Naive thymus-derived CD4-positive, alpha-beta T cell (primary cell): ENCODE results near the gene BRPF1. TPM values are rescaled to one million over a fixed set of nuclear protein-coding genes. Genes with fewer than 3 reads are reported as not detected.
A peak's percentile ranks its signal among the peaks of the same experiment; 100 is the strongest.

Experiments
- ATAC-seq: fragments of 150-1000 bp; cut with Tn5 transposase; 2 replicates; pipeline ENCODE4 v1.10.0; 2021; ENCODE audit warnings: mild to moderate bottlenecking, moderate library complexity
- CTCF ChIA-PET: fragments of 350-600 bp; sonication (Branson Sonifier 250); formaldehyde crosslinking; loops from one replicate; lab custom pipeline; 2021; ENCODE audit warnings: antibody characterized with exemption; lab: Charles Lee
- POLR2A ChIA-PET: fragments of 350-600 bp; sonication (Branson Sonifier 250); formaldehyde crosslinking; loops from one replicate; lab custom pipeline; 2021; ENCODE audit warnings: antibody characterized with exemption, inconsistent platforms; lab: Charles Lee
- DNase-seq, 9 donors: peaks; one replicate each; pipeline versions ENCODE4 v3.0.0 to v3.0.0-alpha.2; 2020 to 2022; ENCODE audit warnings: mixed read lengths in 1 of 9
- H3K27ac ChIP-seq: one replicate; pipeline ENCODE4 v1.7.0; 2013; ENCODE audit warnings: mild to moderate bottlenecking, low read depth, low read length, moderate library complexity
- H3K27me3 ChIP-seq, 2 donors: one replicate each; pipeline ENCODE4 v1.7.0; 2013; ENCODE audit warnings: low read length in 2 of 2, mild to moderate bottlenecking in 2 of 2, moderate library complexity in 2 of 2; ENCODE audit not compliant: control insufficient read depth in 2 of 2, insufficient read depth in 2 of 2
- H3K36me3 ChIP-seq, 3 experiments: 1 replicate in 2 of 3; 2 replicates in 1 of 3; pipeline ENCODE4 v1.7.0; 2013; ENCODE audit warnings: low read length in 3 of 3, mild to moderate bottlenecking in 3 of 3, moderate library complexity in 1 of 3; ENCODE audit not compliant: insufficient read depth in 3 of 3, control insufficient read depth in 2 of 3
- H3K4me1 ChIP-seq, 2 donors: one replicate each; pipeline ENCODE4 v1.7.0; 2013; ENCODE audit warnings: low read length in 2 of 2, mild to moderate bottlenecking in 2 of 2, moderate library complexity in 1 of 2; ENCODE audit not compliant: control insufficient read depth in 2 of 2, insufficient read depth in 2 of 2
- H3K4me3 ChIP-seq: 2 replicates; pipeline ENCODE4 v1.7.0; 2013; ENCODE audit warnings: mild to moderate bottlenecking, low read length
- H3K9me3 ChIP-seq, 3 experiments: 1 replicate in 2 of 3; 2 replicates in 1 of 3; pipeline ENCODE4 v1.7.0; 2013; ENCODE audit warnings: low read length in 3 of 3; ENCODE audit not compliant: control insufficient read depth in 2 of 3
- H3K27ac Mint-ChIP-seq, 9 donors: one replicate each; pipeline ENCODE4 v1.8.0; 2020 to 2022; ENCODE audit warnings: mixed read lengths in 9 of 9, mild to moderate bottlenecking in 8 of 9, moderate library complexity in 5 of 9, inconsistent platforms in 2 of 9
- H3K27me3 Mint-ChIP-seq, 5 donors: one replicate each; pipeline ENCODE4 v1.8.0; 2021 to 2022; ENCODE audit warnings: mixed read lengths in 5 of 5, mild to moderate bottlenecking in 1 of 5
- H3K36me3 Mint-ChIP-seq, 5 donors: one replicate each; pipeline ENCODE4 v1.8.0; 2020 to 2022; ENCODE audit warnings: mixed read lengths in 5 of 5, mild to moderate bottlenecking in 3 of 5, inconsistent platforms in 1 of 5
- H3K4me1 Mint-ChIP-seq, 7 donors: one replicate each; pipeline ENCODE4 v1.8.0; 2020 to 2022; ENCODE audit warnings: mixed read lengths in 7 of 7, mild to moderate bottlenecking in 3 of 7, inconsistent platforms in 1 of 7
- H3K4me3 Mint-ChIP-seq, 10 donors: one replicate each; pipeline ENCODE4 v1.8.0; 2020 to 2022; ENCODE audit warnings: mild to moderate bottlenecking in 10 of 10, mixed read lengths in 10 of 10, moderate library complexity in 6 of 10, inconsistent platforms in 2 of 10
- H3K9me3 Mint-ChIP-seq, 11 donors: one replicate each; pipeline ENCODE4 v1.8.0; 2020 to 2022; ENCODE audit warnings: mixed read lengths in 11 of 11, mild to moderate bottlenecking in 4 of 11, inconsistent platforms in 1 of 11, moderate library complexity in 1 of 11
- intact Hi-C, 2 donors: fragments of 100-400 bp; cut with micrococcal nuclease; formaldehyde crosslinking; loops; one replicate each; pipeline ENCODE4 v1.15.1; 2023
- polyA plus RNA-seq, 2 donors: library from polyadenylated mRNA; unstranded; fragments of 300-500 nt; fragmentation: Illumina TruSeq; gene quantifications; one replicate each; pipeline ENCODE4 v1.2.3, GENCODE V29; 2021
- total RNA-seq, 6 experiments: library from RNA in 5 of 6; stranded (reverse) in 5 of 6; gene quantifications; 1 replicate in 5 of 6; 2 replicates in 1 of 6; pipeline ENCODE4 v1.2.3 and lab custom pipeline; 2021 to 2026

BRPF1 gene
- total and polyA plus RNA-seq, 7 experiments from 2014 or later, result 9.2 to 42.4 (median 33.1) TPM

DNA sequence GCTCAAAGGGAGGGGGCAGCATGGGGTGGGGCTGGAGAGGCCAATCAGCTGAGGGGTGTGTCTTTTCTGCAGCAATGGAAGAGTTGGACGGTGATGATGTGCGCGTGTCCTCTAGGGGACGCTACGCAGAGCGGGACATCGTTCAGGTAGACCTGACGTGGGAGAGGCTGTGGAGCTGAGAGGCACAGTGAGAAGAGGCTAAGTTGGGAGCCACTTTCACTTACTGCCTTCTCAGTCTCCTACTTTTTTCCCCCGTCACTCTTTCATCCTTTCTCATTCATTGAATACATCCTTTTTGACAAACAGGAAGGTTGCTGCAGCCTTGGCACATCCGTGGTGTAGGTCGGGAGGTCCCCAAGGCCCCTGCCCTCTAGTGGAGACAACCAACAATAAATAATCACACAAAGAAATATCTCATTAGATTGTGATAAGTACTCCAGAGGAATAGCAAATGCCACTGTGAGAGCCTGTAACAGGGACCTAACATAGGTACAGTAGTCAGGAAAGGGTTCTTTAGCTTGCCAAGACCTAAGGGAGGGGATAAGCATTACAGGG, 4.4 kb upstream of the BRPF1 start:
- Mint-ChIP-seq H3K36me3 (no peaks in the 10 kb centered on the region), H3K9me3 (peaks cover 0 to 2% (median 0%) of the 10 kb centered on the region in 11 donors), H3K4me1 (peaks cover 23 to 38% (median 34%) of the 10 kb centered on the region in 7 donors), H3K27me3 (peaks cover 0 to 7% (median 0%) of the 10 kb centered on the region in 5 donors), H3K4me3 (peak overlapping the region; percentile 10 to 81 (median 76)), H3K27ac (peak overlapping the region; percentile 47 to 90 (median 79))
- peaks cover 0 to 8% (median 0%) of the 10 kb centered on the region in 3 experiments for H3K36me3 ChIP-seq
- H3K4me1 ChIP-seq, result peaks cover 20 to 23% of the 10 kb centered on the region in 2 donors
- peak overlapping the region; percentile 36 for H3K4me3 ChIP-seq
- H3K27me3 ChIP-seq, result no peaks in the 10 kb centered on the region
- H3K27ac ChIP-seq, result peak overlapping the region; percentile 32
- intact Hi-C loops, result loop anchor here (1.0 to 2.0 kb wide), 6 partner anchors 9 to 374 kb away; partner anchors contain the start of gene MTMR14 (in 1 of the 2)
- ChIA-PET POLR2A (interaction anchor here (0.7 to 1.5 kb wide), 3 partner anchors 9 to 81 kb away, joined by 3 to 5 read pairs (median 4); partner anchors contain the start of gene ARPC4), CTCF (interaction anchor here (0.8 to 2.0 kb wide), 7 partner anchors 9 to 215 kb away, joined by 3 to 13 read pairs (median 4); partner anchors contain the start of gene OGG1)
- ATAC-seq (peak; percentile 33), DNase-seq (peak in 8 of 9 donors; percentile 41 to 79 (median 67))
- H3K9me3 ChIP-seq, result no peaks in the 10 kb centered on the region

- H3K27me3 ChIP-seq, result no peaks in the 10 kb centered on the region
- H3K36me3 ChIP-seq, result peaks cover 0 to 8% (median 0%) of the 10 kb centered on the region in 3 experiments
- Mint-ChIP-seq H3K9me3 (peaks cover 0 to 2% (median 0%) of the 10 kb centered on the region in 11 donors), H3K36me3 (no peaks in the 10 kb centered on the region), H3K27ac (peak overlapping the region in 7 of 9 donors; percentile 1 to 90 (median 81)), H3K4me1 (peaks cover 28 to 43% (median 39%) of the 10 kb centered on the region in 7 donors), H3K27me3 (peaks cover 0 to 2% (median 0%) of the 10 kb centered on the region in 5 donors), H3K4me3 (peak overlapping the region in 1 of 10 donors; percentile 76)
- H3K4me3 ChIP-seq, result no peak overlapping the region
- ChIA-PET POLR2A (interaction anchor here (0.7 to 1.5 kb wide), 3 partner anchors 10 to 81 kb away, joined by 3 to 5 read pairs (median 4); partner anchors contain the start of gene ARPC4), CTCF (interaction anchor here (0.6 to 2.0 kb wide), 8 partner anchors 9 to 214 kb away, joined by 3 to 13 read pairs (median 4); partner anchors contain the start of gene OGG1)
- no peak for ATAC-seq
- peaks cover 23 to 25% of the 10 kb centered on the region in 2 donors for H3K4me1 ChIP-seq
- H3K27ac ChIP-seq, result peak overlapping the region; percentile 32
- intact Hi-C loops, result loop anchor here (1.0 to 2.0 kb wide), 6 partner anchors 9 to 374 kb away; partner anchors contain the start of gene MTMR14 (in 1 of the 2)
- DNase-seq, result no peak
- no peaks in the 10 kb centered on the region for H3K9me3 ChIP-seq
Observed at GRCh38 chr3:9727743-9728142, 3.8 kb upstream of the BRPF1 start.

DNA sequence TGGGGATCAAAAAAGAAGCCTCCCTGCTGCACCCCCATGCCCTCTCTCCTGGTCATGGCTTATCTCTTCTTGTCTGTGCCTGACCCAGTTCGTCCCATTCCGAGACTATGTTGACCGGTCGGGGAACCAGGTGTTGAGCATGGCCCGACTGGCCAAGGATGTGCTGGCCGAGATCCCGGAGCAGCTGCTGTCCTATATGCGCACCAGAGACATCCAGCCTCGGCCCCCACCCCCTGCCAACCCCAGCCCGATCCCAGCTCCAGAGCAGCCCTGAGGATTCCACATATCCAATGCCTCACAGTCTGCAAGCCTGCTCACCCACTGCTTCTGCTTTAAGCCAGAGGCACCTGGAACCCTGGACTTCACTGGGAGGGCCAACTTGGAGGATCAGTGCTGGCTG, 2.1 kb upstream of the BRPF1 start:
- Histone ChIP-seq H3K27me3 (no peaks in the 10 kb centered on the region), H3K4me3 (no peak overlapping the region), H3K27ac (no peak overlapping the region), H3K4me1 (peaks cover 23 to 33% of the 10 kb centered on the region in 2 donors), H3K9me3 (no peaks in the 10 kb centered on the region), H3K36me3 (peaks cover 0 to 13% (median 0%) of the 10 kb centered on the region in 3 experiments)
- intact Hi-C loops, result no loop called here
- DNase-seq, result no peak
- peaks cover 0 to 2% (median 0%) of the 10 kb centered on the region in 5 donors for H3K36me3 Mint-ChIP-seq
- CTCF ChIA-PET, result interaction anchor here (1.2 kb wide), 1 partner anchor 12 kb away, joined by 4 read pairs; no protein-coding TSS in a partner anchor
- H3K27me3 Mint-ChIP-seq, result no peaks in the 10 kb centered on the region
- H3K9me3 Mint-ChIP-seq, result peaks cover 0 to 2% (median 0%) of the 10 kb centered on the region in 11 donors
- POLR2A ChIA-PET, result interaction anchor here (0.8 to 2.4 kb wide), 4 partner anchors 11 to 80 kb away, joined by 3 to 15 read pairs (median 4); partner anchors contain the start of genes ARPC4 and MTMR14
- peak overlapping the region in 2 of 10 donors; percentile 32 to 92 for H3K4me3 Mint-ChIP-seq
- peaks cover 43 to 60% (median 55%) of the 10 kb centered on the region in 7 donors for H3K4me1 Mint-ChIP-seq
- ATAC-seq, result no peak
- H3K27ac Mint-ChIP-seq, result peak overlapping the region in 3 of 9 donors; percentile 2 to 26 (median 26)

GRCh38 chr3:9730657-9731205, 804 bp upstream of the BRPF1 start:
- Histone ChIP-seq H3K27me3 (no peaks in the 10 kb centered on the region), H3K4me1 (peaks cover 23 to 33% of the 10 kb centered on the region in 2 donors), H3K36me3 (peaks cover 0 to 26% (median 0%) of the 10 kb centered on the region in 3 experiments), H3K9me3 (no peaks in the 10 kb centered on the region), H3K4me3 (peak overlapping the region; percentile 85), H3K27ac (peak overlapping the region; percentile 88)
- H3K4me3 Mint-ChIP-seq, result peak overlapping the region; percentile 88 to 94 (median 92)
- intact Hi-C loops, result loop anchor here (1.0 to 5.0 kb wide), 22 partner anchors 19 to 768 kb away; partner anchors contain the start of genes BRK1 (in 2 of the 2), CRELD1 (in 2 of the 2), JAGN1 (in 2 of the 2) and MTMR14 (in 2 of the 2)
- peaks cover 0 to 2% (median 0%) of the 10 kb centered on the region in 11 donors for H3K9me3 Mint-ChIP-seq
- ChIA-PET CTCF (interaction anchor here (0.6 to 1.3 kb wide), 2 partner anchors 13 to 14 kb away, joined by 3 read pairs; no protein-coding TSS in a partner anchor), POLR2A (interaction anchor here (0.6 to 3.5 kb wide), 10 partner anchors 10 to 556 kb away, joined by 3 to 15 read pairs (median 5); partner anchors contain the start of genes ARPC4, MTMR14, RPUSD3 and SETD5)
- peaks cover 49 to 73% (median 67%) of the 10 kb centered on the region in 7 donors for H3K4me1 Mint-ChIP-seq
- peak; percentile 39 for ATAC-seq
- H3K27me3 Mint-ChIP-seq, result no peaks in the 10 kb centered on the region
- DNase-seq, result no peak
- H3K36me3 Mint-ChIP-seq, result peaks cover 0 to 11% (median 0%) of the 10 kb centered on the region in 5 donors
- peak overlapping the region; percentile 86 to 97 (median 92) for H3K27ac Mint-ChIP-seq

DNA sequence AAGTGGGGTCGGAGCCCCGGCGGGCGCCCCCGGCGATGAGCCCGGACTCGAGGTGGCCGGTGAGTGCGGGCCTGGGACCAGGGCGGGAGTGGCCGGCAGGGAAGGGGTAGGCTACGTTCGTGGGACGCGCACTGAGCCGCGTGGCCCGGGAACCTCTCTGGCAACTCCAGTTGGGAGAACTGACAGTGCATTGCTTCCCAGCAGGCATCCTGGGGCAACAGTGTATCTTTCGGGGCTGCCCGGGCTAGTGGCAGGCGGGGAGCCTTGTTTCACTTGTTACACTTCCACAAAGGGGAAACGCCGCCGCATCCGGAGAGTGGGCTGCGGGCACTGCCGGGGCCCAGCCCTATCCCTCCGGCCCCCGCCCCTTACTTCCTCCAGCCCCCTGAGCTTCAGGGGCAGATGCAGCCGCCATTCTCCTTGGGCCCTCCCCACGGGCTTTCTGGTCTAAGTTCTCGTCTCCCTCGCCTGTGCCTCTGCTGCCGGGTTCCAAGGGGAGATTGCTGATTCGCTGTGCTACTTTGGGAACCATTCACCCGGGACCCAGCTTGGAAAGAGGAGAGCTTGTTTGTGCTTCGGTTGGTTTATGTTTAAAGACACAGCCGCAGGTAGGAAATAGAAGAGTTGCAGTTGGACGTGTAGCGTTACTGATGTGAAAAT, 675 bp downstream of the BRPF1 start:
- Mint-ChIP-seq H3K9me3 (peaks cover 0 to 2% (median 0%) of the 10 kb centered on the region in 11 donors), H3K27me3 (no peaks in the 10 kb centered on the region), H3K27ac (peak overlapping the region; percentile 77 to 94 (median 90)), H3K4me3 (peak overlapping the region; percentile 84 to 98 (median 92)), H3K36me3 (peaks cover 4 to 17% (median 7%) of the 10 kb centered on the region in 5 donors), H3K4me1 (peaks cover 46 to 75% (median 72%) of the 10 kb centered on the region in 7 donors)
- H3K4me1 ChIP-seq, result peaks cover 16 to 25% of the 10 kb centered on the region in 2 donors
- intact Hi-C loops, result loop anchor here (5.0 kb wide), 3 partner anchors 215 to 770 kb away; partner anchors contain the start of genes EMC3 (in 1 of the 2) and RAD18 (in 1 of the 2)
- peak overlapping the region; percentile 88 for H3K27ac ChIP-seq
- DNase-seq (peak in 5 of 9 donors; percentile 15 to 49 (median 19)), ATAC-seq (no peak)
- H3K4me3 ChIP-seq, result peak overlapping the region; percentile 85
- ChIA-PET POLR2A (interaction anchor here (0.7 to 4.1 kb wide), 17 partner anchors 11 to 369 kb away, joined by 3 to 33 read pairs (median 5); partner anchors contain the start of genes ARPC4, CRELD1, MTMR14 and OGG1), CTCF (interaction anchor here (0.8 to 1.3 kb wide), 3 partner anchors 11 to 50 kb away, joined by 3 to 5 read pairs (median 3); no protein-coding TSS in a partner anchor)
- peaks cover 0 to 41% (median 0%) of the 10 kb centered on the region in 3 experiments for H3K36me3 ChIP-seq
- no peaks in the 10 kb centered on the region for H3K9me3 ChIP-seq
- no peaks in the 10 kb centered on the region for H3K27me3 ChIP-seq
